Measurements from ENCODE around the gene CALN1.
"Not testable (repeated sequence)": the region's sequence is repeated elsewhere in the genome, so short reads cannot be mapped to it uniquely, and the experiment has no call there.

DNA sequence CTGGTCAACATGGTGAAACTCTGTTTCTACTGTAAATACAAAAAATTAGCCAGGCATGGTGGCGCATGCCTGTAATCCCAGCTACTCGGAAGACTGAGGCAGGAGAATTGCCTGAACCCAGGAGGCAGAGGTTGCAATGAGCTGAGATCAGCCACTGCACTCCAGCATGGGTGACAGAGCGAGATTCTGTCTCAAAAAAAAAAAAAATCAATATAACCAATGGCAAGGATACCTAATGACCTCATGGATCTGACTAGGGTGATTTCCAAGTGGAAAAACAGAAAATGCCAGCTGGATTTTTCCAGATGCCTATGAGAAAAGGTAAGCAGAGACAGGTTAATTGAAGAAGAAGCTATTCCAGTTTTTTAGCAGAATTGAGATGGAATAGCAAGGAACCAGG lies 68.8 kb downstream of the CALN1 start:
- TF ChIP-seq CTCF, POLR2A (IDR thresholded peaks at IDR 0.05): not testable (repeated sequence)
